ENCODE data around the gene NKPD1.

NKPD1 gene

GRCh38 chr19:45140533-45140932 lies 20.2 kb downstream of the NKPD1 start:
- DNase-seq (ENCODE audit: low read depth in 2 of 2) = no peak

- DNase-seq (ENCODE audit: low read depth in 2 of 2) = no peak
Observed at GRCh38 chr19:45140144-45140503, 20.7 kb downstream of the NKPD1 start.

- DNase-seq (ENCODE audit: low read depth in 2 of 2) = no peak
Observed at GRCh38 chr19:45139286-45140143, 21.3 kb downstream of the NKPD1 start.

- DNase-seq (ENCODE audit: low read depth in 2 of 2) = no peak
Observed at GRCh38 chr19:45138303-45138751, 22.5 kb downstream of the NKPD1 start.

- DNase-seq (ENCODE audit: low read depth in 2 of 2) = no peak
Observed at GRCh38 chr19:45137179-45137761, 23.5 kb downstream of the NKPD1 start.

- no peak for DNase-seq (ENCODE audit: low read depth in 2 of 2)
Observed at GRCh38 chr19:45136507-45137178, 24.1 kb downstream of the NKPD1 start.

GRCh38 chr19:45135176-45135885 lies 25.5 kb downstream of the NKPD1 start:
- no peak for DNase-seq (ENCODE audit: low read depth in 2 of 2)

- no peak for DNase-seq (ENCODE audit: low read depth in 2 of 2)
Observed at GRCh38 chr19:45133661-45134060, 27.1 kb downstream of the NKPD1 start.

GRCh38 chr19:45130888-45131615 lies 29.7 kb downstream of the NKPD1 start:
- DNase-seq (ENCODE audit: low read depth in 2 of 2) = no peak

GRCh38 chr19:45130236-45130635 lies 30.5 kb downstream of the NKPD1 start:
- no peak for DNase-seq (ENCODE audit: low read depth in 2 of 2)

GRCh38 chr19:45128806-45129205 lies 32.0 kb downstream of the NKPD1 start:
- DNase-seq (ENCODE audit: low read depth in 2 of 2) = no peak

- DNase-seq (ENCODE audit: low read depth in 2 of 2) = no peak
Observed at GRCh38 chr19:45128146-45128545, 32.6 kb downstream of the NKPD1 start.

- no peak for DNase-seq (ENCODE audit: low read depth in 2 of 2)
Observed at GRCh38 chr19:45126654-45127053, 34.1 kb downstream of the NKPD1 start.

- DNase-seq (ENCODE audit: low read depth in 2 of 2) = peak; percentile 40 to 46
Observed at GRCh38 chr19:45125975-45126493, 34.7 kb downstream of the NKPD1 start.

GRCh38 chr19:45125360-45125759 lies 35.4 kb downstream of the NKPD1 start:
- no peak for DNase-seq (ENCODE audit: low read depth in 2 of 2)

- no peak for DNase-seq (ENCODE audit: low read depth in 2 of 2)
Observed at GRCh38 chr19:45124021-45124420, 36.8 kb downstream of the NKPD1 start.

GRCh38 chr19:45123440-45123850 lies 37.3 kb downstream of the NKPD1 start:
- no peak for DNase-seq (ENCODE audit: low read depth in 2 of 2)

GRCh38 chr19:45122832-45123231 lies 38.0 kb downstream of the NKPD1 start:
- no peak for DNase-seq (ENCODE audit: low read depth in 2 of 2)

- DNase-seq (ENCODE audit: low read depth in 2 of 2) = no peak
Observed at GRCh38 chr19:45121827-45122345, 38.9 kb downstream of the NKPD1 start.

GRCh38 chr19:45119582-45119981 lies 41.2 kb downstream of the NKPD1 start:
- DNase-seq (ENCODE audit: low read depth in 2 of 2) = no peak

Data from stimulated activated CD8-positive, alpha-beta memory T cell treated with anti-CD3 and anti-CD28 coated beads, Interleukin-2, amount 100 ng/mL, for 1 hour (primary cell).